ENCODE results near the gene RHOV. TPM values are rescaled to one million over a fixed set of nuclear protein-coding genes. Genes with fewer than 3 reads are reported as not detected.
"Not testable (repeated sequence)": the region's sequence is repeated elsewhere in the genome, so short reads cannot be mapped to it uniquely, and the experiment has no call there.

Gene RHOV
- total RNA-seq, 8 experiments from 2014 or later: 0.46 to 1.7 (median 0.83) TPM

DNA sequence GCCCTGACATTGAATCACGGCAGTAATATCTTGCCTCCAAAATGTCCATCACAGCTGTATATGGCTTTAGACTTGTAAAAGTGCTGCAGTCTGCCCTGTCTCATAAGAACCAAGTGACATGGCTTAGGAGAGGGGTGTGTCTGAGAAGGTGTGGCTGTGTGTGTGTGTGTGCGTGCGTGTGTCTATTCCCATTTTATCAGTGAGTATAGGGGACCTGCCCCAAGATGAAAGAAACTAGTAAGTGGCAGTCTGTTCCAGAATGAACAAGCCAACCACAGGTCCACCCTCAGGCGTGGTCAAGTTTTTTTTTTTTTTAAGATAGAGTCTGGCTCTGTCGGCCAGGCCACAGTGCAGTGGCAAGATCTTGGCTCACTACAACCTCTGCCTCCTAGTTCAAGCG, 5.6 kb upstream of the RHOV start:
- Histone ChIP-seq H3K4me1 (replicated peaks in 1 of 2) (no peaks in the 10 kb centered on the region), H3K4me3 (no peak overlapping the region), H3K27ac (no peak overlapping the region)
- in situ Hi-C loops (cut with MboI; ENCODE audit: low pct_unique_long_range_greater_than_20kb in 2 of 9, low sequenced_read_pairs in 9 of 9, unreplicated experiment in 9 of 9): no loop called here
- peak in 2 of 8 experiments; percentile 76 to 83 for ATAC-seq (replicated peaks in 6 of 8)
- WGBS, 10 experiments: 20 to 100% (median 81%) methylated on average over 1 to 6 of the region's 6 CpGs; no CpG with 5 or more reads in 1 of the 10 experiments

DNA sequence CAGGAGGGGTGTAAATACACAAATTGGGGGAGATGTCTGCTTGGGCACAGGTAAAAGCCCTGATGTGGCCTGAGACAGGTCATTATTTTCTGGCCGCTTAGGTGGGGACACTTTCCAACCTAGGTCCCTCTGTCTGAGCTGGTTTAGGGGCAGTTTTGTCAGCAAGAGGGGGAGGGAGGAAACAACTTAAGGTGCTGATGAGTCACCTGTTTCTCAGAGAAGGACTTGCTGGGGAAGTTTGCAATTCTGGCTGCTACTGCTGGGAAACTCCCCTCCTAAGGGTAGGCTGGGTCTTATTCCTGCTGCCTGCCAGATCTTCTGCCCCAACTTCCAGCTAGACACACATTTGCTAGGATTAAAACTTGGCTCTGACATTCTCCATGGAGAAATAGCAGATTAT, 4.8 kb upstream of the RHOV start:
- in situ Hi-C loops (cut with MboI; ENCODE audit: low pct_unique_long_range_greater_than_20kb in 2 of 9, low sequenced_read_pairs in 9 of 9, unreplicated experiment in 9 of 9): no loop called here
- H3K27ac ChIP-seq: no peak overlapping the region
- WGBS, 10 experiments: 80% methylated on average over 1 of the region's 1 CpG; no CpG with 5 or more reads in 9 of the 10 experiments
- no peak overlapping the region for H3K4me3 ChIP-seq
- peak in 2 of 8 experiments; percentile 58 to 61 for ATAC-seq (replicated peaks in 6 of 8)
- no peaks in the 10 kb centered on the region for H3K4me1 ChIP-seq (replicated peaks in 1 of 2)

- WGBS, 10 experiments: 33 to 82% (median 45%) methylated on average over 1 to 2 of the region's 2 CpGs; no CpG with 5 or more reads in 4 of the 10 experiments
- Histone ChIP-seq H3K4me3 (no peak overlapping the region), H3K4me1 (replicated peaks in 1 of 2) (no peaks in the 10 kb centered on the region), H3K27ac (no peak overlapping the region)
- no peak for ATAC-seq (replicated peaks in 6 of 8)
- in situ Hi-C loops (cut with MboI; ENCODE audit: low pct_unique_long_range_greater_than_20kb in 2 of 9, low sequenced_read_pairs in 9 of 9, unreplicated experiment in 9 of 9): no loop called here
Measured at GRCh38 chr15:40877694-40878093, 3.7 kb upstream of the RHOV start.

GRCh38 chr15:40875991-40876730, 2.1 kb upstream of the RHOV start:
- in situ Hi-C loops (cut with MboI; ENCODE audit: low pct_unique_long_range_greater_than_20kb in 2 of 9, low sequenced_read_pairs in 9 of 9, unreplicated experiment in 9 of 9): no loop called here
- H3K4me3 ChIP-seq: no peak overlapping the region
- no peaks in the 10 kb centered on the region for H3K4me1 ChIP-seq (replicated peaks in 1 of 2)
- 57 to 100% (median 86%) methylated on average over 1 to 5 of the region's 6 CpGs; no CpG with 5 or more reads in 2 of the 10 experiments for WGBS, 10 experiments
- no peak overlapping the region for H3K27ac ChIP-seq
- ATAC-seq (replicated peaks in 6 of 8): no peak

GRCh38 chr15:40872791-40873693, 992 bp downstream of the RHOV start:
- WGBS, 10 experiments: 10 to 94% (median 40%) methylated on average over 2 to 14 of the region's 33 CpGs; no CpG with 5 or more reads in 3 of the 10 experiments
- no peaks in the 10 kb centered on the region for H3K4me1 ChIP-seq (replicated peaks in 1 of 2)
- in situ Hi-C loops (cut with MboI; ENCODE audit: low pct_unique_long_range_greater_than_20kb in 2 of 9, low sequenced_read_pairs in 9 of 9, unreplicated experiment in 9 of 9): no loop called here
- ATAC-seq (replicated peaks in 6 of 8): no peak
- H3K27ac ChIP-seq: no peak overlapping the region
- H3K4me3 ChIP-seq: peak overlapping the region; percentile 42 to 57 (median 51)

GRCh38 chr15:40871749-40872617, 2.1 kb downstream of the RHOV start:
- no peak for ATAC-seq (replicated peaks in 6 of 8)
- in situ Hi-C loops (cut with MboI; ENCODE audit: low pct_unique_long_range_greater_than_20kb in 2 of 9, low sequenced_read_pairs in 9 of 9, unreplicated experiment in 9 of 9): no loop called here
- Histone ChIP-seq H3K4me1 (replicated peaks in 1 of 2) (no peaks in the 10 kb centered on the region), H3K27ac (no peak overlapping the region), H3K4me3 (no peak overlapping the region)
- WGBS, 10 experiments: 40 to 89% (median 80%) methylated on average over 1 to 4 of the region's 13 CpGs; no CpG with 5 or more reads in 3 of the 10 experiments

- H3K4me1 ChIP-seq (replicated peaks in 1 of 2): no peaks in the 10 kb centered on the region
- in situ Hi-C loops (cut with MboI; ENCODE audit: low pct_unique_long_range_greater_than_20kb in 2 of 9, low sequenced_read_pairs in 9 of 9, unreplicated experiment in 9 of 9): no loop called here
- no CpG with 5 or more reads among the region's 1 CpG for WGBS, 10 experiments
- no peak for ATAC-seq (replicated peaks in 6 of 8)
- no peak overlapping the region for H3K27ac ChIP-seq
- no peak overlapping the region for H3K4me3 ChIP-seq
Measured at GRCh38 chr15:40870716-40871115, 3.3 kb downstream of the RHOV start.

- no peak for ATAC-seq (replicated peaks in 6 of 8)
- WGBS, 10 experiments: 20 to 75% (median 62%) methylated on average over 1 to 5 of the region's 5 CpGs; no CpG with 5 or more reads in 2 of the 10 experiments
- in situ Hi-C loops (cut with MboI; ENCODE audit: low pct_unique_long_range_greater_than_20kb in 2 of 9, low sequenced_read_pairs in 9 of 9, unreplicated experiment in 9 of 9): no loop called here
- Histone ChIP-seq H3K4me1 (replicated peaks in 1 of 2) (no peaks in the 10 kb centered on the region), H3K27ac (no peak overlapping the region), H3K4me3 (no peak overlapping the region)
Measured at GRCh38 chr15:40869686-40870085, 4.3 kb downstream of the RHOV start.

- in situ Hi-C loops (cut with MboI; ENCODE audit: low pct_unique_long_range_greater_than_20kb in 2 of 9, low sequenced_read_pairs in 9 of 9, unreplicated experiment in 9 of 9): no loop called here
- H3K4me1 ChIP-seq (replicated peaks in 1 of 2): no peaks in the 10 kb centered on the region
- no peak for ATAC-seq (replicated peaks in 6 of 8)
- no peak overlapping the region for H3K4me3 ChIP-seq
- WGBS, 10 experiments: 50 to 100% (median 83%) methylated on average over 1 to 3 of the region's 4 CpGs; no CpG with 5 or more reads in 3 of the 10 experiments
- no peak overlapping the region for H3K27ac ChIP-seq
Measured at GRCh38 chr15:40867199-40867598, 6.8 kb downstream of the RHOV start.

DNA sequence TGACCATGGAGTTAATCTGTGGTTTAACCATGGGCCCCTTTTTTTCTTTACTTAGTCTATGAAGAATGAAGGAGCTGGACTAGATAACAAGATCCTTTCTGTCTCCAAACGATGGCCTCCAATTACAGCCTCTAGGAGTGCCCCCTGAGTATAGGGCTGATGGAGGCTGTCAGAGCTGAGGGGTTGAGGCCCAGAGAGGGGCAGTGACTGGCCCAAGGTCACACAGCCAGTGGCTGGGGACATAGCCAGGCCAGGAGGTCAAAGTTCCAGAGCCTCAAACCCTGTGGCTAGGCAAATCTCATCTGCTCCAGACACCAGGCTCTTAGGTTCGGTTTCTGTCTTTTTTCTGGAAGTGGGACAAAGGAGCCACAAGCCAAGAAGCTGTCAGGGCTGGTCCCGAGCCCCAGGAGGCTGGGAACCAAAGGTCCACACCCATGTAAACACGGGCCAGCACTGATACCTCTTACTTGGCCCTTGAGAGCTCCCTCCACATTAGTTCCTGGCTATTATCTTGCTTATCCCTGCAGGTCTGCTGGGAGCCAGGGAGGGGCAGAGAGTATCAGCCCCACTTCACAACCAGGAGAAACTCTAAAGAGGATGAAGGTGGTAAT, 10.3 kb downstream of the RHOV start:
- WGBS, 10 experiments: 0 to 63% (median 24%) methylated on average over 1 to 4 of the region's 4 CpGs; no CpG with 5 or more reads in 6 of the 10 experiments
- Histone ChIP-seq H3K4me3 (no peak overlapping the region), H3K27ac (no peak overlapping the region), H3K4me1 (replicated peaks in 1 of 2) (no peaks in the 10 kb centered on the region)
- in situ Hi-C loops (cut with MboI; ENCODE audit: low pct_unique_long_range_greater_than_20kb in 2 of 9, low sequenced_read_pairs in 9 of 9, unreplicated experiment in 9 of 9): no loop called here
- peak in 2 of 8 experiments; percentile 9 to 11 for ATAC-seq (replicated peaks in 6 of 8)

- 0 to 90% (median 50%) methylated on average over 1 to 4 of the region's 4 CpGs; no CpG with 5 or more reads in 2 of the 10 experiments for WGBS, 10 experiments
- H3K4me3 ChIP-seq; H3K4me1 ChIP-seq (replicated peaks in 1 of 2); H3K27ac ChIP-seq; in situ Hi-C loops (cut with MboI; ENCODE audit: low pct_unique_long_range_greater_than_20kb in 2 of 9, low sequenced_read_pairs in 9 of 9, unreplicated experiment in 9 of 9); ATAC-seq (replicated peaks in 6 of 8): not testable (repeated sequence)
Measured at GRCh38 chr15:40861147-40861546, 12.9 kb downstream of the RHOV start.

GRCh38 chr15:40859206-40859851, 14.7 kb downstream of the RHOV start:
- Histone ChIP-seq H3K4me3 (no peak overlapping the region), H3K4me1 (replicated peaks in 1 of 2) (peaks cover 0 to 3% of the 10 kb centered on the region in 2 donors), H3K27ac (no peak overlapping the region)
- in situ Hi-C loops (cut with MboI; ENCODE audit: low pct_unique_long_range_greater_than_20kb in 2 of 9, low sequenced_read_pairs in 9 of 9, unreplicated experiment in 9 of 9): no loop called here
- ATAC-seq (replicated peaks in 6 of 8): peak; percentile 49 to 90 (median 74)
- WGBS, 10 experiments: 10 to 81% (median 75%) methylated on average over 2 to 12 of the region's 18 CpGs; no CpG with 5 or more reads in 3 of the 10 experiments
